HG02885 (cell line): ENCODE measurements around the gene ZNF211.

Experiments used
- ATAC-seq: cut with Tn5 transposase; IDR thresholded peaks from one replicate; pipeline ENCODE4 v1.9.1; 2021; ENCODE audit warnings: mild to moderate bottlenecking; ENCODE audit not compliant: unreplicated experiment, poor library complexity

Gene ZNF211

DNA sequence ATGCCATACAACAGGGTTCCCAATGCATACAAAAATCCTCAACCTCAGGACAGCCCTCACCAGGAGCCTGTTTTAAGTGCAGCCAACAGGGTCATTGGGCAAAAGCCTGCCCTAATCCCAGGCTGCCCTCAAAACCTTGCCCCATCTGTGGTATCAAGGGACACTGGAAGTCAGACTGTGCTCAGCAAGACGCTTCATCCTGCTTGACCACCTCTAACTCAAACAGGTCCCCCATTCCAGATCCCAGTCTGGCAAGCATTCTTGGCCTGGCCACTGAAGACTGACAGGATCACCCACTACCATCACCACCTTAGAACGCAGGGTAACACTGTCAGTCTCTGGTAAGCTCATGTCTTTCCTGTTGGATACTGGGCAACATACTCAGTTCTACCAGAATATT is 20.7 kb downstream of the ZNF211 start:
- ATAC-seq: no peak

DNA sequence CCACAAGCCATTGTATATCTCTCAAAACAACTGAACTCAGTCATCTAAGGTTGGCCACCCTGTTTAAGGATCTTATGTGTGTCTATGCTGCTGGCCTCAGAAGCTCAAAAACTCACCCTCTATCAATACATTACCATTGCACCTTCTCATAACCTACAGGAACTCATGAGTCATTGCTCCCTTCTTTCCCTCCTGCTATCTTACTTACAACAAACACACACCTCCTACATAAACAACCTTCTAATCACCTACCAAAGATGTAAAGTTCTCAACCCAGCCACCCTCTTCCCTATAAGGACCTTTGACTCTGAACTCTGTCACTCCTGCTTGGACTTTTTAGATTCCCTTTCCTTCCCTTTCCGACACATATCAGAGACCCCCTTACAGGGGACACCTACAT is 22.5 kb downstream of the ZNF211 start:
- no peak for ATAC-seq

DNA sequence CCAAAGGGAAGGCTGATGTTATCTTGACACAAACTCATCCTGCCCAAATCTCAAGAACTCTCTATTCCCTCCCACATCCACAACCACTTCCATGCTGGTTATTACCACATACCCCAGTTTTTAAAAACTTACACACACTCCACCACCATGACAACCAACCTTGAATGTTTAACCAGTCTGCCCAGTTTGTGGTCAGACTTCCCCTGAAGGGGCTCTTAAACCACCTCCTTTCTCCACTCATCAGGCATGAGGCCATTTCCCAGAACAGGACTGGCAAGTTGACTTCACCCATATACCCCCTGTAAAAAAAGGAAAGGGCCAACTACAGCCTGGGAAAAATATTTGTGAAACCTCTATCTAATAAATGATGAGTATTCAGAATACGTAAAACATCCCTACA is 23.4 kb downstream of the ZNF211 start:
- no peak for ATAC-seq

DNA sequence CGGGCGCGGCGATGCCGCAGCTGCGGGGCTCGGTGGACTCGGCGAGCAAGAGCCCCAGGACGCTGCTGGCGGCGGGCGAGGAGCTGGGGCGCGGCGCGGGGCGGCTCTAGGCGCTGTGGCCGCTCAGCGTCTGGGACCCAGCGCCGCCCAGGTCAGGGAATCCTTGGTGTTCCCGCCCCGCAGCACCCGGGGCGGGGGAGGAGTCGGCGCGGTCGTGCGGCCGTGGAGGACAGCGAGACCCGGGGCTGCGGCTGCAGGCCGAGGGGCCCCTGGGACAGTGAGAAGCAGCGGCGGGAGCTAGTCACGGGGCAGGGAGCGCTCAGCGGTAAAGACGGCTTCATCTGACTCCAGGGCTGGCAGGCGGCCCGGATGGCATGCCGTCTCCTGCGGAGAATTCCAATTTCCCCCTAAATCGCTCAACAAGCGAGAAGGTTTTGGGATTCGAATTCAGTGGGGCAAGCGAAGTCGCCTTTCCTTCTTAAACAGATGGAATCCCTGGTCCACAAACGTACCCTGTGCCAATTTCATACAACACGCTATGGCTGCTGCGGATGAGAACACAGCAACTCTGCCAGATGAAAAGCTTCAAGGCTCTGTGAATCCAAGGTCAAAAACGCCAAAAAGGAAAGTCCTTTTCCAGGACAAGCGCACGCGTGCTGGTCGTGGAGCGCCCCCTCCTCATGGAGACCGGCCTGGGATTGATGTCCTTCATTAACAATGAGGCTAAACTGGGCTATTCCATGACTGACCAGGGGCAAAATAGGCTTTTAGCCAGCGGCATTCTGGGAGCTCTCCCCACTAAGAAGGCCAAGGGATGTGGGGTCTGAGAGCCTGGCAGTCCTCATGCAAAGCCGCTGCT is 31.5 kb downstream of the ZNF211 start:
- ATAC-seq: no peak

DNA sequence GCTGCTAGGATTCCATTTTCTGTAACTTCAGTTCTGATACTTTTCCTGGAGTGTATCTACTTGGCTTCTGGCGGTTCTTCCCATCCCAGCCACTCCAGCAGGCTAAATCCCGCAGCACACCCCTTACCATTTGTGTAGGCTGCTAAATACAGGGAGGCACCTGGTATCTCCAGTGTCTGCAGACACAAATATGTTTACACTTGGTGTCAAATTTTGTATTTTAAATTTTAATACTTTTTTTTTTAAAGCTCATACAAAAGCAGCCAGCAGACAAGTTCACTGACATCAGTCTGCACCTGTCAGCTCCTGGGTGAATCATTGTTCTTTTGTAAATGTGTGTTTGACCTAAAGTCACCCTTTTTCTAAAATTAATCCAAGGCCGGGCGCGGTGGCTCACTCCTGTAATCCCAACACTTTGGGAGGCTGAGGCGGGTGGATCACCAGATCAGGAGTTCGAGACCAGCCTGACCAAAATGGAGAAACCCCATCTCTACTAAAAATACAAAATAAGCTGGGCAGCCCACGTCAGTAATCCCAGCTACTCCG is 32.4 kb downstream of the ZNF211 start:
- ATAC-seq: no peak

DNA sequence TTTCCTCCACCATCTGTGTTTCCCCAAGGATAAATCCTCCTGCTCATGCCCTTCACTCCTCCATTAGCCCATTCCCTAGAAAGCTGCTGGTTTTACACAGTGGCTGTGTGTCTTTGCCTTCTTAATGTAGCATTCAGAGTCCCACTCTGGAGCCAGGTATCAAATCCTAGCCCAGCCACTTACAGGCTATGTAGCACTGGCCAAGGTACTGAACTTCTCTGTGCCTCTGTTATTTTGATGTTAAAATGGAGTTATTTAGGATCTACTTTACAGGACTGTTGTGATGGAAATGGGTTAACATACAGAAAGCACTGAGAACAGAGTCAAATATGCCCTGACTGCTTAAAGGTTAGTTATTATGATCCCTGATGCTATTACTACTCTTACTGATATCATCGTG is 34.3 kb downstream of the ZNF211 start:
- no peak for ATAC-seq

DNA sequence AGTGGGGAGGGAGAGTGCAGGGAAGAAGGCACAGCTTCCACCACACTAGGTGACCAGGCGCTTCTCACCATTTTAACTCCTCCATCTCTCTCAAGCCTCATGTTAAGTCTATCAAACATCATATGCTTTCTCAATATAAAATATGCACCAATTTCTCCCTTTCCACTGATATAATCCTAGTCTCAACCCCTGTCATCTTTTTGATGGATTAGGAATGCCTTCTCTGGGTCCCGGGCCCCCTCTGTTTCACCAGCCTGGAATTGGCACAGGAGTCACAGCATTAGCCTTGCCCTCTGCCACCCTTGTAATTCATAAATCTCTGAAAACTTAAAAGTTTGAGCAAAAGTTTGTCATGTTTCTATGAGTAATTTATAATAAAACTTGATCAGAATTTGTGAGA is 35.7 kb downstream of the ZNF211 start, which contains the start of gene ZSCAN4:
ZSCAN4 (plus strand) TSS at position 301 of the 400 bp plus-strand sequence. CDS start 7,211 bp downstream, outside the sequence.
- no peak for ATAC-seq

DNA sequence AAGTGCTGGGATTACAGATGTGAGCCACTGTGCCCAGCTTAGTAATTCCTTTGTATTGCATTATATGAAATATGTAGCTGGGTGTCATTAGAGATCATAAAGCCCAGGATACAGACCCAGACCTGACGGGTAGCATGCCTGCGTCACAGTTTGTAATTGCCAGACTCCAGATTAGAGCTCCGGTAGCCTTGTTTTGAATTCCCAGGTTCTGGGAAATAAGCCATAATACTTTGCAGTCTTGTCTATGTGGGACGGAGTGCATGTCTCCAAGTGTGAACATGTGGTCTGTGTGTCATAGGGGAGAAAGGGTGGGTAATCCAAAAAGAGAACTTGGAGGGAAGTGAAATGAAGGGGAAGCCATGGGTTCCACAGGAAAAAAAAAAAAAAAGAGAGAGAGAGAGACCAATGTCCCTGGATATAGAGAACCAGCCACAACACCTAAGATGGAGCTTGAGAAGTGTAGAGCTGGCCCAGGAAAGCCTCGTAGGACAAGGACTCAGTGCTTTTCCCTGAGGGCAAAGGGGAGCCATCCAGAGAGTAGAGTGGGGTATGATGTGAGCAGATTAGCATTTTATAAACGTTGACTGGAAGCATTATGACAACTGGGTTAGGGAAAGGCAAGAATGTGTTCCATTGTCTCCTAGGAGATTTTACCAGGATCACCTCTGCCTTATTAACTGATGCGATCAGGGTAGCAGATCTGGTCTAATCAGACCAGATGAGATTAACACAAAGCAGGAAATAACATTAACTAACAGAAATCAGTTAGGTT is 38.3 kb downstream of the ZNF211 start:
- no peak for ATAC-seq

DNA sequence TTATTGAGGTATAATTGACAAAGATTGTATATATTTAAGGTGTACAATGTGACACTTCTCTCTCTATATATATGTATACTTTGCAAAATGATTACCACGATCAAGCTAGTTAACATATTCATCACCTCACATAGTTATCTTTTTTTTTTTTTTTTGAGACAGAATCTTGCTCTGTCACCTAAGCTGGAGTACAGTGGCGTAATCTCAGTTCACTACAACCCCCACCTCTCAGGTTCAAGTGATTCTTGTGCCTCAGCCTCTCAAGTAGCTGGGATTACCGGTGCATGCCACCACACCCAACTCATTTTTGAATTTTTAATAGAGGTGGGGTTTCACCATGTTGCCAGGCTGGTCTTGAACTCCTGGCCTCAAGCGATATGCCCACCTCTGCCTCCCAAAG is 39.5 kb downstream of the ZNF211 start:
- ATAC-seq: no peak

DNA sequence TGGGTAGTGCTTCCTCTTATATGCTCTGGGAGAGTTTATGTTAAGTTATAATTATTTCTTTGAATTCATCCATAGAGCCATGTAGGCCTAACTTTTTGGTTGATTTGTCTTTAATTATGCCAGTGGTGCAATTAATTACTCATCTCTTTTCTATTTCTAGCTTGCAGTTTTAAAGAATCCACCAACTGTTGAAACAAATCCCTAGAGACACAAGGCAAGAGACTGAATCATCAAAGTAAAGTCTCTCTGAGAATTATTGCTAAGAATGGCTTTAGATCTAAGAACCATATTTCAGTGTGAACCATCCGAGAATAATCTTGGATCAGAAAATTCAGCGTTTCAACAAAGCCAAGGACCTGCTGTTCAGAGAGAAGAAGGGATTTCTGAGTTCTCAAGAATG is 42.9 kb downstream of the ZNF211 start:
- no peak for ATAC-seq

DNA sequence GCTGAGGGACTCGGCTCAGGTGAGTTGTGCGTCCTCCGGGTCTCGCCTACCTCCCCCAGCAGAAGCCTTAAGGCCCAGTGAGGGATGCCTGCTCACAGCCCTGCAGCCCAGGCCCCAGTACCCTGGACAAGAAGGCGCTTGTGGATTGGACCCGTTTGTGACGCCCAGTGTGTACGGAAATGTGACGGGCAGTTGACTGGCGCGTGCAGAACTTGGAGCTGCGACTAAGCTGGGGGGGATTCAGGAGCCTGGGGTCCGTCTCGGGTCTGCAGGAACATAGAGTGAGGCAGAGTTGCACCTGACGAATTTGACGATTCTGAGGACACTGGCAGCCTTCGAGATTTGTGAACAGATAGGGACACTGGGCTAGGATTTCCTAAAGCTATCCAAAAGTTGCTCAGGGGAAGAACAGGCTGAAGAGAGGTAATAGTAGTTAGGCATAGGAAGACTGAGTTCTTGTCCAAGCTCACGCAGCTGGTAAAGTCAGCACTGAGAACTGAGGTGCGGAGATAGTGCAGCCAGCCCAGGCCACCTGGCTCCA is 49.3 kb downstream of the ZNF211 start:
- ATAC-seq: no peak

DNA sequence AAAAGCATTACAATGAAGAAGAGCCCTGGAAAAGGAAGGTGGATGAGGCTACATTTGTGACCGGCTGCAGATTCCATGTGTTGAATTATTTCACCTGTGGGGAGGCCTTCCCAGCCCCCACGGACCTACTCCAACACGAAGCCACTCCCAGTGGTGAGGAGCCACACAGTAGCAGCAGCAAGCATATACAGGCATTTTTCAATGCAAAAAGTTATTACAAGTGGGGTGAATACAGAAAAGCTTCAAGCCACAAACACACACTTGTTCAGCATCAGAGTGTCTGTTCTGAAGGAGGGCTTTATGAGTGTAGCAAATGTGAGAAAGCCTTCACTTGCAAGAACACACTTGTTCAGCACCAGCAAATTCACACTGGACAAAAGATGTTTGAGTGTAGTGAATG is 53.8 kb downstream of the ZNF211 start:
- ATAC-seq: no peak

DNA sequence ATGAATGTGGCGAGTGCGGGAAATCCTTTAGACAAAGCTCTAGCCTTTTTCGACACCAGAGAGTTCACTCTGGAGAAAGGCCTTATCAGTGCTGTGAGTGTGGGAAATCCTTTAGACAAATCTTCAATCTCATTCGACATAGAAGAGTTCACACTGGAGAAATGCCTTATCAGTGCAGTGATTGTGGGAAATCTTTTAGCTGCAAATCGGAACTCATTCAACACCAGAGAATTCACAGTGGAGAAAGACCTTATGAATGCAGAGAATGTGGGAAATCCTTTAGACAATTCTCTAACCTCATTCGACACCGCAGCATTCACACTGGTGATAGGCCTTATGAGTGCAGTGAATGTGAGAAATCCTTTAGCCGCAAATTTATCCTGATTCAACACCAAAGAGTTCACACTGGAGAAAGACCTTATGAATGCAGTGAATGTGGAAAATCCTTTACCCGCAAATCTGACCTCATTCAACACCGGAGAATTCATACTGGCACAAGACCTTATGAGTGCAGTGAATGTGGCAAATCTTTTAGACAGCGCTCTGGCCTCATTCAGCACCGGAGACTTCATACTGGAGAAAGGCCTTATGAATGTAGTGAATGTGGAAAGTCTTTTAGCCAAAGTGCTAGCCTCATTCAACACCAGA is 54.5 kb downstream of the ZNF211 start:
- ATAC-seq: no peak

DNA sequence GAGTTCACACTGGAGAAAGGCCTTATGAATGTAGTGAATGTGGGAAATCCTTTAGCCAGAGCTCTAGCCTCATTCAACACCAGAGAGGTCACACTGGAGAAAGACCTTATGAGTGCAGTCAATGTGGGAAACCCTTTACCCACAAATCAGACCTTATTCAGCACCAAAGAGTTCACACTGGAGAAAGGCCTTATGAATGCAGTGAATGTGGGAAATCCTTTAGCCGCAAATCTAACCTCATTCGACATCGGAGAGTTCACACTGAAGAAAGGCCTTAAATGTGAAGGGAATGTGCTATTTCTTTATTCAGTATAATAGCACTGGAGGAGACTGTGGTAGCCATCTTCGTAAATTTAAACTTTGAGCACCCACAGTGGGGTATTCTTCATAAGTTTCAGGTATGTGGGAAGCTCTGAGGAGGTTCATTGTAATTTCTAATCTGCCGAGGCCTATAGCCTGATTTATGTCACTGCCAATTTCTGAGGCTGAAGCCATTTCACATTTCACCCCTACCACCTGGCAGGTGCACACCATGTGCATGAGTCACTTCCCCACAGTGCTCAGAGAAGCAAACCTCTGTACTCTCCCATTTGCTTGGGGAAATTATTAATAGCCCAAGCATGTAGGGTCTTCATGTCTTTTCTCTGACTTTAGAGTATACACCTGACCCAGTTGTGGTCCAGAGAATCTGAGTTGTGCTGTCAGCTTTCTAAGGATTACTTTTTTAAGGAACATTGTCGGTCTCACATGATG is 55.2 kb downstream of the ZNF211 start:
- no peak for ATAC-seq

DNA sequence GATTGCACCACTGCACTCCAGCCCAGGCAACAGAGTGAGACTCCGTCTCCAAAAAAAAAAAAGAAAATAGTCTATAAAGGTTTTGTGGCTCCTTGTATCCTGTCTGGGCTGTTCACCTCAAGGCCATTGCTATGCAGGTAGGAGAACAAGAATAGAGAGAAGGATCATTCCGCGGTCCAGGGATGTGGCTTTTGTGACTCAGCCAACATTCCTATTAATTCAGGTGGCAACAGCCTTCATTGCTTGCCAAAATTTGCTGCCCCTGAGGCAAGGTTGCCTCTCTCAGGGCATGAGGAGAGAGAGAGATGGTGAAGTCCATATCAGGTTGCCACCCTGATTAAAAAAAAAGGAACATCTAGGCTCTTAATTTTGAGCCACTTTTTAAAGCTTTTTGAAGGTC is 56.8 kb downstream of the ZNF211 start:
- ATAC-seq: no peak
